ENCODE measurements around the gene MYRIP. TPM values are rescaled to one million over a fixed set of nuclear protein-coding genes. Genes with fewer than 3 reads are reported as not detected.
"Not testable (repeated sequence)": the region's sequence is repeated elsewhere in the genome, so short reads cannot be mapped to it uniquely, and the experiment has no call there.

MYRIP gene
- total and polyA plus RNA-seq, 10 of the 15 experiments (the other 5 are each of a cell fraction or from before 2014, with no cell fraction given) = 0.03 to 0.08 (median 0.04) TPM; not detected in 6

GRCh38 chr3:40077139-40077538 lies 267.7 kb downstream of the MYRIP start:
- H3K36me3 ChIP-seq (ENCODE audit: control insufficient read depth in 2 of 2, insufficient read depth in 2 of 2, low read length in 1 of 2); FAIRE-seq; H3K4me1 ChIP-seq (ENCODE audit: control insufficient read depth, insufficient read depth, low read length); BruUV-seq (replicated peaks); in situ Hi-C loops (cut with MboI); intact Hi-C loops (cut with micrococcal nuclease; ENCODE audit: unreplicated experiment); H3K27me3 ChIP-seq (replicated peaks in 1 of 2; ENCODE audit: control insufficient read depth in 2 of 2, insufficient read depth in 2 of 2, low read length in 1 of 2); H3K4me3 ChIP-seq; H3K4me2 ChIP-seq (ENCODE audit: control insufficient read depth, insufficient read depth); H3K27ac ChIP-seq (ENCODE audit: control insufficient read depth, insufficient read depth); H3K9me3 ChIP-seq (replicated peaks; ENCODE audit: control insufficient read depth, insufficient read depth, low read length); H3K79me2 ChIP-seq (ENCODE audit: control insufficient read depth, insufficient read depth, low read length); SMC1A ChIA-PET (ENCODE audit: uncharacterized antibody, unreplicated experiment); POLR2A ChIA-PET; ATAC-seq; CTCF ChIA-PET; H2AFZ ChIP-seq (ENCODE audit: control insufficient read depth, low read depth, low read length); RAD21 ChIA-PET (ENCODE audit: unreplicated experiment); DNase-seq (ENCODE audit: low read depth, low spot score); H4K20me1 ChIP-seq (ENCODE audit: control insufficient read depth, insufficient read depth); H3K9ac ChIP-seq (ENCODE audit: control insufficient read depth, insufficient read depth, low read length): not testable (repeated sequence)
- WGBS (ENCODE audit: insufficient coverage, insufficient replicate concordance, low lambda C conversion rate, missing lambda C conversion rate) = 39% methylated on average over 4 of the region's 6 CpGs

- H3K79me2 ChIP-seq (ENCODE audit: control insufficient read depth, insufficient read depth, low read length); H3K4me2 ChIP-seq (ENCODE audit: control insufficient read depth, insufficient read depth); FAIRE-seq; H3K36me3 ChIP-seq (ENCODE audit: control insufficient read depth in 2 of 2, insufficient read depth in 2 of 2, low read length in 1 of 2); intact Hi-C loops (cut with micrococcal nuclease; ENCODE audit: unreplicated experiment); H3K4me3 ChIP-seq; H3K27me3 ChIP-seq (replicated peaks in 1 of 2; ENCODE audit: control insufficient read depth in 2 of 2, insufficient read depth in 2 of 2, low read length in 1 of 2); H3K4me1 ChIP-seq (ENCODE audit: control insufficient read depth, insufficient read depth, low read length); BruUV-seq (replicated peaks); POLR2A ChIA-PET; H4K20me1 ChIP-seq (ENCODE audit: control insufficient read depth, insufficient read depth); H3K27ac ChIP-seq (ENCODE audit: control insufficient read depth, insufficient read depth); CTCF ChIA-PET; ATAC-seq; H3K9ac ChIP-seq (ENCODE audit: control insufficient read depth, insufficient read depth, low read length); in situ Hi-C loops (cut with MboI); H3K9me3 ChIP-seq (replicated peaks; ENCODE audit: control insufficient read depth, insufficient read depth, low read length); H2AFZ ChIP-seq (ENCODE audit: control insufficient read depth, low read depth, low read length); SMC1A ChIA-PET (ENCODE audit: uncharacterized antibody, unreplicated experiment); DNase-seq (ENCODE audit: low read depth, low spot score); RAD21 ChIA-PET (ENCODE audit: unreplicated experiment): not testable (repeated sequence)
- 74% methylated on average over 38 of the region's 41 CpGs for WGBS (ENCODE audit: insufficient coverage, insufficient replicate concordance, low lambda C conversion rate, missing lambda C conversion rate)
Observed at GRCh38 chr3:40077828-40078492, 268.6 kb downstream of the MYRIP start.

Data from GM12878 (cell line).